Heart left ventricle (tissue), 16 donors: ENCODE data around the gene ULK4. TPM values are rescaled to one million over a fixed set of nuclear protein-coding genes. Genes with fewer than 3 reads are reported as not detected.

Experiments
- ATAC-seq, 4 donors: fragments of 200-7000 bp; cut with Tn5 transposase; one replicate each; pipeline ENCODE4 v1.9.1; 2020 to 2022; ENCODE audit warnings: moderate library complexity in 4 of 4, mild to moderate bottlenecking in 3 of 4, moderate number of reproducible peaks in 1 of 4
- DNase-seq, 5 donors: peaks; one replicate each; pipeline ENCODE4 v3.0.0-alpha.2; 2020
- H3K27ac ChIP-seq, 12 donors: fragments of 200-600 bp; sonication (generic) in 4 of 12; one replicate each; pipeline versions ENCODE4 v1.5.0 to v1.8.0; 2016 to 2022; ENCODE audit warnings: mild to moderate bottlenecking in 2 of 12
- H3K27me3 ChIP-seq, 9 donors: fragments of 200-600 bp; sonication (generic) in 2 of 9; one replicate each; pipeline versions ENCODE4 v1.5.1 to v1.8.0; 2016 to 2022; ENCODE audit warnings: mild to moderate bottlenecking in 3 of 9
- H3K36me3 ChIP-seq, 9 donors: fragments of 200-600 bp; sonication (generic) in 2 of 9; one replicate each; pipeline versions ENCODE4 v1.5.0 to v1.8.0; 2018 to 2022; ENCODE audit warnings: mild to moderate bottlenecking in 2 of 9
- H3K4me1 ChIP-seq, 12 donors: fragments of 200-600 bp; sonication (generic) in 4 of 12; one replicate each; pipeline versions ENCODE4 v1.5.0 to v1.8.0; 2016 to 2022; ENCODE audit warnings: mild to moderate bottlenecking in 3 of 12
- H3K4me3 ChIP-seq, 12 donors: fragments of 200-600 bp; sonication (generic) in 4 of 12; one replicate each; pipeline versions ENCODE4 v1.5.0 to v1.8.0; 2017 to 2022; ENCODE audit warnings: mild to moderate bottlenecking in 9 of 12, moderate library complexity in 4 of 12
- H3K9me3 ChIP-seq, 12 donors: fragments of 200-600 bp; sonication (generic) in 4 of 12; one replicate each; pipeline versions ENCODE4 v1.5.0 to v1.8.0; 2016 to 2022; ENCODE audit warnings: mild to moderate bottlenecking in 1 of 12
- POLR2A ChIP-seq, 2 donors: fragments of 450-650 bp; IDR thresholded peaks; one replicate each; pipeline ENCODE4 v1.6.1; 2017; ENCODE audit warnings: antibody characterized with exemption in 2 of 2, mild to moderate bottlenecking in 2 of 2, moderate library complexity in 2 of 2
- WGBS, 4 donors: extraction: QIAGEN DNeasy Blood & Tissue Kit in 2 of 4; methylation state at CpG; one replicate each; pipeline versions ENCODE4 v1.1.5 to v1.1.7; 2013 to 2018; 5-methylcytosine and 5-hydroxymethylcytosine counted together
- intact Hi-C, 10 donors: fragments of 100-400 bp; cut with DNase I; formaldehyde crosslinking; loops; one replicate each; pipeline versions ENCODE4 v1.11.1 to v1.14.2; 2022
- polyA plus RNA-seq, 2 donors: library from polyadenylated mRNA; stranded (reverse); fragments of 200-250 nt; gene quantifications; one replicate each; pipeline ENCODE4 v1.2.3, GENCODE V29; 2013
- total RNA-seq, 9 donors: library from RNA; depleted of rRNA in 2 of 9; stranded (reverse); fragments of >200 nt in 2 of 9; fragmentation: NEBNext Ultra II Directional in 3 of 9; extraction: Animal tissue kit (Norgen Biotek cat#: 25700) in 3 of 9; gene quantifications; one replicate each; pipeline versions ENCODE4 v1.1.0 to v1.2.4, GENCODE V29; 2016 to 2023
- TF ChIP-seq, protein P1 (sequence below), 12 donors: fragments of 200-600 bp; sonication (generic) in 4 of 12; IDR thresholded peaks; one replicate each; pipeline versions ENCODE4 v1.5.0 to v1.8.0; 2018 to 2022; ENCODE audit warnings: antibody characterized with exemption in 12 of 12, mild to moderate bottlenecking in 5 of 12
- donor health status: ischemic (EF 13 %, LVEDD 7.1; RV severe dilation, severe dysfunction).
- donor health status: healthy with polysubstance abuse.
- donor health status: DM: no; HTN: yes; CAD: no.
- donor health status: DM: no; HTN: no; CAD: no.
- donor health status: ischemic (EF 25% LVEDD 6.9; RV normal size, moderate dysfunction).
- donor health status: ischemic (EF 25% LVEDD 5.7; RV mildly dilated, moderate dysfunction).
- donor health status: healthy.
- donor health status: DM: yes; HTN: yes; CAD: no.
- donor health status: ischemic (EF 35%, LVEDD 5.7; RV mildly dilated, moderate dysfunction).
- donor health status: nonischemic (EF 11% LVEDD 7.7; RV severe dilation, severe dysfunction).
- donor health status: DM: yes; HTN: yes; CAD: no.
- donor health status: PGD.
- donor health status: ischemic (EF 29% LVEDD 5.4; RV normal size, mild dysfunction).
- donor health status: nonischemic (EF 23%, LVEDD 6.1; RV moderate dilation, normal function).

ULK4 gene
- total and polyA plus RNA-seq, 11 donors: 0.91 to 6.1 (median 2.1) TPM

DNA sequence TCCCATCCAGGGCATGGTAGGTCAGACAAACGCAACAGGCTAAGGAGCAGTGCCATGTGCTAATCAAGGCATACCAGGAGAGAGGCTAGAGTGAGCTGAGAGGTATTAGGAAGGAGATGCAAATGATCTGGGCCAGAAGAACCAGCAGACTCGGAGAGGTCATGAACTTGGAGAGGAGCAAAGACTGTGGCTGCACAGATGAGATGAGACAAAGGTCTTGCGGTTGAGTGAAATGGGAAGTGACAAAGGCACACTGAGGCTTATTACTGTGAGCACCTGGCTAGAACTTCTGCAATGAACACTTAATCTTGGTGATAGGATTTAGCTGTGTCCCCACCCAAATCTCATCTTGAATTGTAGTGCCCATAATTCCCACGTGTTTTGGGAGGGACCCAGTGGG is 380.2 kb downstream of the ULK4 start:
- Histone ChIP-seq H3K4me1 (no peaks in the 10 kb centered on the region), H3K36me3 (no peaks in the 10 kb centered on the region), H3K9me3 (no peaks in the 10 kb centered on the region), H3K27me3 (no peaks in the 10 kb centered on the region), H3K27ac (no peak overlapping the region), H3K4me3 (no peak overlapping the region)
- WGBS, 4 donors: 87 to 95% (median 88%) methylated on average over 4 of the region's 4 CpGs
- intact Hi-C loops: no loop called here
- no peak for DNase-seq
- no peak for ATAC-seq
- TF ChIP-seq, protein P1, sequence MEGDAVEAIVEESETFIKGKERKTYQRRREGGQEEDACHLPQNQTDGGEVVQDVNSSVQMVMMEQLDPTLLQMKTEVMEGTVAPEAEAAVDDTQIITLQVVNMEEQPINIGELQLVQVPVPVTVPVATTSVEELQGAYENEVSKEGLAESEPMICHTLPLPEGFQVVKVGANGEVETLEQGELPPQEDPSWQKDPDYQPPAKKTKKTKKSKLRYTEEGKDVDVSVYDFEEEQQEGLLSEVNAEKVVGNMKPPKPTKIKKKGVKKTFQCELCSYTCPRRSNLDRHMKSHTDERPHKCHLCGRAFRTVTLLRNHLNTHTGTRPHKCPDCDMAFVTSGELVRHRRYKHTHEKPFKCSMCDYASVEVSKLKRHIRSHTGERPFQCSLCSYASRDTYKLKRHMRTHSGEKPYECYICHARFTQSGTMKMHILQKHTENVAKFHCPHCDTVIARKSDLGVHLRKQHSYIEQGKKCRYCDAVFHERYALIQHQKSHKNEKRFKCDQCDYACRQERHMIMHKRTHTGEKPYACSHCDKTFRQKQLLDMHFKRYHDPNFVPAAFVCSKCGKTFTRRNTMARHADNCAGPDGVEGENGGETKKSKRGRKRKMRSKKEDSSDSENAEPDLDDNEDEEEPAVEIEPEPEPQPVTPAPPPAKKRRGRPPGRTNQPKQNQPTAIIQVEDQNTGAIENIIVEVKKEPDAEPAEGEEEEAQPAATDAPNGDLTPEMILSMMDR (IDR thresholded peaks at IDR 0.05): no peak
- no peak for TF ChIP-seq POLR2A (IDR thresholded peaks at IDR 0.05)

DNA sequence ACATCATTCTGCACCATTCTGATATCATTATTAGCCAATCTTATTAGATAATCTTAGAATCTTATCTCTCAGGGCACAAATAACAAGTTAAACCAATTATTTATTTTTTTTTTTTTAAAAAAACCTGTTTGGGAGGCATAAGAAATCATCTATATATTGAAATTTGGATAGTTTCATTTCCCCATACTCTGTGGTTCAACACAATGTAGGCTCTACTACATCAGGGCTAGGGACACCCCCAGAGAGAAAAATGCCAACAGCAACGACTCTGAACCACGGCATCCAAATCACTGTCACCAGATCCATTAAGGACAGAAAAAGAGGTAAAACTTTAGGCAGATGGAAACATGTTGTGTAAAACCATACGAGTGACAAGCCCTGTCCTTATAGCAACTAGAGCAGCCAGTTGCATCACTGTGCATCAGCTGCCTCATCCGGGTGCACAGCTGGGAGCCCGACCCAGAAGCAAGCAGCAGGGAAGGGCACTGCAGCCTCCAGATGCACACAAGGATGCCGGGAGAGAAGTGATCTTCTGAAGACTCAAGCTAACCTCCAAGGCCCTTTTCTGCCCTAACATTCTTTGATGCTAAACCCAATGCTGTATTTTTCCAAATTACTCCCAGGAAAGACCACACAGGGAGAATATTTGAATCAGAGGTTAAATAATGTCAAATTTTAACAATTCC is 381.5 kb downstream of the ULK4 start:
- intact Hi-C loops: no loop called here
- Histone ChIP-seq H3K9me3 (no peaks in the 10 kb centered on the region), H3K36me3 (no peaks in the 10 kb centered on the region), H3K4me1 (peaks cover 0 to 8% (median 0%) of the 10 kb centered on the region in 12 donors), H3K4me3 (no peak overlapping the region), H3K27me3 (no peaks in the 10 kb centered on the region), H3K27ac (no peak overlapping the region)
- DNase-seq (no peak), ATAC-seq (no peak)
- 86 to 96% (median 88%) methylated on average over 6 of the region's 6 CpGs for WGBS, 4 donors
- TF ChIP-seq, protein P1 (IDR thresholded peaks at IDR 0.05): no peak
- no peak for TF ChIP-seq POLR2A (IDR thresholded peaks at IDR 0.05)

GRCh38 chr3:41579861-41580260 is 382.0 kb downstream of the ULK4 start:
- intact Hi-C loops: loop anchor here in 4 of 10 donors (5.0 to 10.0 kb wide), 2 partner anchors 995 to 998 kb away; no protein-coding TSS in a partner anchor
- Histone ChIP-seq H3K9me3 (no peaks in the 10 kb centered on the region), H3K27me3 (no peaks in the 10 kb centered on the region), H3K4me1 (peaks cover 0 to 14% (median 0%) of the 10 kb centered on the region in 12 donors), H3K4me3 (no peak overlapping the region), H3K36me3 (no peaks in the 10 kb centered on the region), H3K27ac (no peak overlapping the region)
- WGBS, 4 donors: 91 to 98% (median 94%) methylated on average over 6 of the region's 6 CpGs
- TF ChIP-seq, protein P1 (IDR thresholded peaks at IDR 0.05): no peak
- TF ChIP-seq POLR2A (IDR thresholded peaks at IDR 0.05): no peak
- no peak for DNase-seq
- ATAC-seq: no peak

- intact Hi-C loops: loop anchor here in 4 of 10 donors (5.0 to 10.0 kb wide), 2 partner anchors 994 to 996 kb away; no protein-coding TSS in a partner anchor
- DNase-seq (no peak), ATAC-seq (no peak)
- no peaks in the 10 kb centered on the region for H3K36me3 ChIP-seq
- WGBS, 4 donors: 85 to 95% (median 94%) methylated on average over 5 of the region's 5 CpGs
- TF ChIP-seq, protein P1 (IDR thresholded peaks at IDR 0.05): no peak
- no peaks in the 10 kb centered on the region for H3K9me3 ChIP-seq
- H3K27ac ChIP-seq: no peak overlapping the region
- H3K4me1 ChIP-seq: peaks cover 0 to 15% (median 0%) of the 10 kb centered on the region in 12 donors
- H3K4me3 ChIP-seq: no peak overlapping the region
- no peaks in the 10 kb centered on the region for H3K27me3 ChIP-seq
These were observed 383.1 kb downstream of the ULK4 start for GRCh38 chr3:41578798-41579197.
